K562 (cell line): ENCODE results near the gene SPATA45. TPM values are rescaled to one million over a fixed set of nuclear protein-coding genes. Genes with fewer than 3 reads are reported as not detected.
A peak's percentile ranks its signal among the peaks of the same experiment; 100 is the strongest.

Source experiments
- ETV5 ChIP-seq: sonication (generic); formaldehyde crosslinking; IDR thresholded peaks from 2 replicates; pipeline ENCODE4 v1.4.0; 2020; ENCODE audit warnings: low read depth, mild to moderate bottlenecking, missing genetic modification reagents
- FOXA1 ChIP-seq: fragments of 450-650 bp; IDR thresholded peaks from 2 replicates; pipeline ENCODE4 v1.6.1; 2016; ENCODE audit warnings: mild to moderate bottlenecking, borderline replicate concordance
- ILK ChIP-seq: fragments of 450-650 bp; IDR thresholded peaks from 2 replicates; pipeline ENCODE4 v1.6.1; 2016; ENCODE audit warnings: missing genetic modification characterization, low read depth, mild to moderate bottlenecking, missing compliant biosample characterization, moderate library complexity, borderline replicate concordance
- MCM3 ChIP-seq: fragments of 450-650 bp; IDR thresholded peaks from 2 replicates; pipeline ENCODE4 v1.6.1; 2016
- MXI1 ChIP-seq: IDR thresholded peaks from 2 replicates; pipeline ENCODE4 v1.6.1; 2011; ENCODE audit warnings: low read depth, mild to moderate bottlenecking, improper control_type of control experiment, low read length
- RBM34 ChIP-seq: fragments of 200-400 bp; formaldehyde crosslinking; IDR thresholded peaks from 2 replicates; pipeline ENCODE4 v1.6.1; 2018; ENCODE audit warnings: low read length, borderline replicate concordance; ENCODE audit not compliant: insufficient read depth
- SMARCA4 ChIP-seq: fragments of 450-650 bp; IDR thresholded peaks from 2 replicates; pipeline ENCODE4 v1.6.1; 2016
- TAF7 ChIP-seq: fragments of 450-650 bp; IDR thresholded peaks from 2 replicates; pipeline ENCODE4 v1.6.1; 2016; ENCODE audit warnings: missing genetic modification characterization, missing compliant biosample characterization
- TEAD1 ChIP-seq, 2 experiments: fragments of 450-650 bp in 1 of 2; sonication (generic) in 1 of 2; formaldehyde crosslinking; IDR thresholded peaks; 2 replicates each; pipeline versions ENCODE4 v1.4.0 to v1.8.0; 2020 to 2022; ENCODE audit warnings: mild to moderate bottlenecking in 2 of 2, missing genetic modification reagents in 1 of 2
- ZNF274 ChIP-seq: IDR thresholded peaks from 2 replicates; pipeline ENCODE4 v1.6.1; 2011; ENCODE audit warnings: low read depth, mild to moderate bottlenecking, low read length, moderate library complexity, borderline replicate concordance
- ZNF780A ChIP-seq: fragments of 250-450 bp; sonication (Bioruptor Pico); IDR thresholded peaks from 2 replicates; pipeline ENCODE4 v1.5.0; 2021; ENCODE audit warnings: mild to moderate bottlenecking
- polyA plus RNA-seq, 8 experiments: library from polyadenylated mRNA; depleted of rRNA in 4 of 8; stranded (reverse) in 5 of 8; unstranded in 3 of 8; fragments of >200 nt; fragmentation: Nextera tagmentation in 2 of 8; fragmentation: Illumina TruSeq in 1 of 8; extraction: Ambion mirVana in 2 of 8; extraction: Trizol in 1 of 8; gene quantifications; 2 replicates each; pipeline versions ENCODE4 v1.2.1 to v1.2.3, GENCODE V29; 2011 to 2014; ENCODE audit warnings: inconsistent platforms in 1 of 8, missing spikeins in 1 of 8
- total RNA-seq, 7 experiments: library from RNA; depleted of rRNA in 6 of 7; stranded (reverse); fragments of >200 nt in 6 of 7; fragmentation: Illumina TruSeq in 2 of 7; extraction: Trizol in 2 of 7; gene quantifications; 2 replicates each; pipeline versions ENCODE4 v1.2.1 to v1.2.3, GENCODE V29; 2011 to 2021; ENCODE audit warnings: low replicate concordance in 1 of 7
- TF ChIP-seq, protein P1 (sequence below), 2 experiments: fragments of 250-450 bp in 1 of 2; fragments of 450-650 bp in 1 of 2; sonication (Bioruptor Pico) in 1 of 2; IDR thresholded peaks; 2 replicates each; pipeline versions ENCODE4 v1.6.1 to v1.8.0; 2016 to 2021; ENCODE audit warnings: mild to moderate bottlenecking in 2 of 2, moderate library complexity in 2 of 2, missing compliant biosample characterization in 1 of 2, missing genetic modification characterization in 1 of 2
- TF ChIP-seq, protein P2 (sequence below): fragments of 450-650 bp; IDR thresholded peaks from 2 replicates; pipeline ENCODE4 v1.7.0; 2016; ENCODE audit warnings: borderline replicate concordance
- TF ChIP-seq, protein P3 (sequence below): fragments of 450-650 bp; formaldehyde crosslinking; IDR thresholded peaks from 2 replicates; pipeline ENCODE4 v1.4.0; 2022; ENCODE audit warnings: mild to moderate bottlenecking, moderate library complexity
- TF ChIP-seq, protein P4 (sequence below), 2 experiments: fragments of 450-650 bp in 1 of 2; IDR thresholded peaks; 2 replicates each; pipeline ENCODE4 v1.6.1; 2011 to 2017; ENCODE audit warnings: low read depth in 2 of 2, antibody characterized with exemption in 1 of 2, borderline replicate concordance in 1 of 2, low read length in 1 of 2, mild to moderate bottlenecking in 1 of 2, mixed read lengths in 1 of 2; ENCODE audit not compliant: control insufficient read depth in 1 of 2
- TF ChIP-seq, protein P5 (sequence below): fragments of 450-650 bp; IDR thresholded peaks from 2 replicates; pipeline ENCODE4 v1.7.1; 2018; ENCODE audit warnings: mild to moderate bottlenecking, low read depth; ENCODE audit not compliant: partially characterized antibody

The SPATA45 gene
- total and polyA plus RNA-seq, 9 of the 15 experiments (the other 6 are each of a cell fraction or from before 2014, with no cell fraction given) = 0.18 TPM; not detected in 8

DNA sequence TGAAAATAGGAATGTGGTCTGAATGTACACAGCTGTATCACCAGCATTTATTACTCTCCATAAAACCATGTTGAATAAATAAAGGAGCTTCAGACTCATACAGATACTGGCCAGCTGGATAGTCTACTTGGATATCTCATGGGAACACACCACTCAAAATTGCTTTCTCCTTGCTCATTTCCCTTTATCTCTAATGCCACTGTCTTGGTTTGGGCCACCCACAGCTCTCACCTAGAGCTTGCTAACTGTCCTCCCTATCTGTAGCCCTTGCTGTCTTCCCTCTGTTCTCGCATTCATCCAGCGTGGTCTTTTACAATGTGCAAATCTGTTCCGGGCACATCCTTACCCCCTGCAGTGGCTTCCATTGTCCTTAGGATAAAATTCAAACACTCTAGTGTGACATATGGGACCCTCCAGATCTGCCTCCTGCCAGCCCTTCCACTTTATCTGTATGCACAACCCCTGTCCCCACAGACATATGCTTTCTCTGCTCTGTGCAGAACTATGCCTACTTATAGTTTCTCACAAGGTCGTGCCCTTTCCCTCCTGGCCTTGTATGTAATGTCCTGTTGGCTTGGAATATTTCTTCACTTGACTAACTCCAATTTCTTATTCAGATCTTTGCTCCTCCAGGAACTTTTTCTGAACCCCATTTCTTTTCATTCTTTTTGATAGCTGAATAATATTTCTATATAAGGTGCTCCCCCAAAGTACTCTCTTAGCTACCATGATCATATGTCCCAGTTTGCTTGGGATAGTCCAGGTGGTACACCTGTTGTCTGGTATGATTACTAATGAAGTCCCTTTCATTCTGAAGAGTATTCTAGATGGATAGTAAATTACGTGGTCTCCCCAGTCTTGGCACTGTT lies 13.5 kb upstream of the SPATA45 start (continued):
- peak; percentile 89 for TF ChIP-seq FOXA1
- TF ChIP-seq ILK (tag) = no peak
- TF ChIP-seq, protein P1, sequence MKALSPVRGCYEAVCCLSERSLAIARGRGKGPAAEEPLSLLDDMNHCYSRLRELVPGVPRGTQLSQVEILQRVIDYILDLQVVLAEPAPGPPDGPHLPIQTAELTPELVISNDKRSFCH (CRISPR knock-in tag; IDR thresholded peaks at IDR 0.05) = no peak
- TF ChIP-seq, protein P1 (tag; IDR thresholded peaks at IDR 0.05) = peak; percentile 86
- peak; percentile 71 for TF ChIP-seq ETV5 (CRISPR knock-in tag)
- TF ChIP-seq RBM34 = no peak
- TF ChIP-seq, protein P2, sequence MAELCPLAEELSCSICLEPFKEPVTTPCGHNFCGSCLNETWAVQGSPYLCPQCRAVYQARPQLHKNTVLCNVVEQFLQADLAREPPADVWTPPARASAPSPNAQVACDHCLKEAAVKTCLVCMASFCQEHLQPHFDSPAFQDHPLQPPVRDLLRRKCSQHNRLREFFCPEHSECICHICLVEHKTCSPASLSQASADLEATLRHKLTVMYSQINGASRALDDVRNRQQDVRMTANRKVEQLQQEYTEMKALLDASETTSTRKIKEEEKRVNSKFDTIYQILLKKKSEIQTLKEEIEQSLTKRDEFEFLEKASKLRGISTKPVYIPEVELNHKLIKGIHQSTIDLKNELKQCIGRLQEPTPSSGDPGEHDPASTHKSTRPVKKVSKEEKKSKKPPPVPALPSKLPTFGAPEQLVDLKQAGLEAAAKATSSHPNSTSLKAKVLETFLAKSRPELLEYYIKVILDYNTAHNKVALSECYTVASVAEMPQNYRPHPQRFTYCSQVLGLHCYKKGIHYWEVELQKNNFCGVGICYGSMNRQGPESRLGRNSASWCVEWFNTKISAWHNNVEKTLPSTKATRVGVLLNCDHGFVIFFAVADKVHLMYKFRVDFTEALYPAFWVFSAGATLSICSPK = peak; percentile 17; the same call in 1 of the 2 replicates
- TF ChIP-seq ZNF780A (CRISPR knock-in tag) = no peak
- TF ChIP-seq, protein P3, sequence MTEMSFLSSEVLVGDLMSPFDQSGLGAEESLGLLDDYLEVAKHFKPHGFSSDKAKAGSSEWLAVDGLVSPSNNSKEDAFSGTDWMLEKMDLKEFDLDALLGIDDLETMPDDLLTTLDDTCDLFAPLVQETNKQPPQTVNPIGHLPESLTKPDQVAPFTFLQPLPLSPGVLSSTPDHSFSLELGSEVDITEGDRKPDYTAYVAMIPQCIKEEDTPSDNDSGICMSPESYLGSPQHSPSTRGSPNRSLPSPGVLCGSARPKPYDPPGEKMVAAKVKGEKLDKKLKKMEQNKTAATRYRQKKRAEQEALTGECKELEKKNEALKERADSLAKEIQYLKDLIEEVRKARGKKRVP = peak; percentile 43; the same call in 1 of the 2 replicates
- no peak for TF ChIP-seq MCM3
- TF ChIP-seq ZNF274 = peak; percentile 80; the same call in 1 of the 2 replicates
- TF ChIP-seq MXI1 = peak; percentile 48; the same call in 1 of the 2 replicates
- TF ChIP-seq, protein P4, sequence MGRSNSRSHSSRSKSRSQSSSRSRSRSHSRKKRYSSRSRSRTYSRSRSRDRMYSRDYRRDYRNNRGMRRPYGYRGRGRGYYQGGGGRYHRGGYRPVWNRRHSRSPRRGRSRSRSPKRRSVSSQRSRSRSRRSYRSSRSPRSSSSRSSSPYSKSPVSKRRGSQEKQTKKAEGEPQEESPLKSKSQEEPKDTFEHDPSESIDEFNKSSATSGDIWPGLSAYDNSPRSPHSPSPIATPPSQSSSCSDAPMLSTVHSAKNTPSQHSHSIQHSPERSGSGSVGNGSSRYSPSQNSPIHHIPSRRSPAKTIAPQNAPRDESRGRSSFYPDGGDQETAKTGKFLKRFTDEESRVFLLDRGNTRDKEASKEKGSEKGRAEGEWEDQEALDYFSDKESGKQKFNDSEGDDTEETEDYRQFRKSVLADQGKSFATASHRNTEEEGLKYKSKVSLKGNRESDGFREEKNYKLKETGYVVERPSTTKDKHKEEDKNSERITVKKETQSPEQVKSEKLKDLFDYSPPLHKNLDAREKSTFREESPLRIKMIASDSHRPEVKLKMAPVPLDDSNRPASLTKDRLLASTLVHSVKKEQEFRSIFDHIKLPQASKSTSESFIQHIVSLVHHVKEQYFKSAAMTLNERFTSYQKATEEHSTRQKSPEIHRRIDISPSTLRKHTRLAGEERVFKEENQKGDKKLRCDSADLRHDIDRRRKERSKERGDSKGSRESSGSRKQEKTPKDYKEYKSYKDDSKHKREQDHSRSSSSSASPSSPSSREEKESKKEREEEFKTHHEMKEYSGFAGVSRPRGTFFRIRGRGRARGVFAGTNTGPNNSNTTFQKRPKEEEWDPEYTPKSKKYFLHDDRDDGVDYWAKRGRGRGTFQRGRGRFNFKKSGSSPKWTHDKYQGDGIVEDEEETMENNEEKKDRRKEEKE (IDR thresholded peaks at IDR 0.05; ENCODE audit: borderline replicate concordance in 1 of 2, control insufficient read depth in 1 of 2, low read depth in 2 of 2, low read length in 1 of 2) = 0 out of 4 replicates have a peak, but pooled peaks of 1 of the 2 experiments have one; percentile 61
- TF ChIP-seq TEAD1 (CRISPR knock-in tag; IDR thresholded peaks at IDR 0.05) = peak; percentile 86 to 95
- TF ChIP-seq SMARCA4 = peak; percentile 99
- TF ChIP-seq TAF7 = no peak
- TF ChIP-seq, protein P5, sequence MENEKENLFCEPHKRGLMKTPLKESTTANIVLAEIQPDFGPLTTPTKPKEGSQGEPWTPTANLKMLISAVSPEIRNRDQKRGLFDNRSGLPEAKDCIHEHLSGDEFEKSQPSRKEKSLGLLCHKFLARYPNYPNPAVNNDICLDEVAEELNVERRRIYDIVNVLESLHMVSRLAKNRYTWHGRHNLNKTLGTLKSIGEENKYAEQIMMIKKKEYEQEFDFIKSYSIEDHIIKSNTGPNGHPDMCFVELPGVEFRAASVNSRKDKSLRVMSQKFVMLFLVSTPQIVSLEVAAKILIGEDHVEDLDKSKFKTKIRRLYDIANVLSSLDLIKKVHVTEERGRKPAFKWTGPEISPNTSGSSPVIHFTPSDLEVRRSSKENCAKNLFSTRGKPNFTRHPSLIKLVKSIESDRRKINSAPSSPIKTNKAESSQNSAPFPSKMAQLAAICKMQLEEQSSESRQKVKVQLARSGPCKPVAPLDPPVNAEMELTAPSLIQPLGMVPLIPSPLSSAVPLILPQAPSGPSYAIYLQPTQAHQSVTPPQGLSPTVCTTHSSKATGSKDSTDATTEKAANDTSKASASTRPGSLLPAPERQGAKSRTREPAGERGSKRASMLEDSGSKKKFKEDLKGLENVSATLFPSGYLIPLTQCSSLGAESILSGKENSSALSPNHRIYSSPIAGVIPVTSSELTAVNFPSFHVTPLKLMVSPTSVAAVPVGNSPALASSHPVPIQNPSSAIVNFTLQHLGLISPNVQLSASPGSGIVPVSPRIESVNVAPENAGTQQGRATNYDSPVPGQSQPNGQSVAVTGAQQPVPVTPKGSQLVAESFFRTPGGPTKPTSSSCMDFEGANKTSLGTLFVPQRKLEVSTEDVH = peak; percentile 58
